HCT116 (cell line): ENCODE measurements around the gene MRPL34. TPM values are rescaled to one million over a fixed set of nuclear protein-coding genes. Genes with fewer than 3 reads are reported as not detected.

Source experiments
- ATAC-seq: fragments of 200-7000 bp; cut with Tn5 transposase; 2 replicates; pipeline ENCODE4 v1.9.1; 2020; ENCODE audit warnings: mild to moderate bottlenecking, moderate library complexity
- BruUV-seq: library from RNA; stranded (reverse); fragments of 400-500 nt; replicated peaks from 2 replicates; lab custom pipeline; 2021; lab: Mats Ljungman, UMichigan
- CTCF ChIA-PET: fragments of 300-600 bp; sonication (Branson Sonifier 250); formaldehyde crosslinking; loops from one replicate; lab custom pipeline; 2021; ENCODE audit warnings: antibody characterized with exemption; lab: Charles Lee
- POLR2A ChIA-PET: fragments of 300-600, 350-600 bp; sonication (Branson Sonifier 250); formaldehyde crosslinking; loops from one replicate; lab custom pipeline; 2021; ENCODE audit warnings: antibody characterized with exemption; lab: Charles Lee
- RAD21 ChIA-PET, 2 experiments: fragments of 300-600 bp; sonication (Branson Sonifier 250); formaldehyde crosslinking; loops; one replicate each; lab custom pipeline; 2023; ENCODE audit warnings: low total read pairs in 2 of 2; ENCODE audit not compliant: uncharacterized antibody in 2 of 2, unreplicated experiment in 2 of 2, low non-redundant PET in 1 of 2; lab: Charles Lee
- DNase-seq: peaks from one replicate; pipeline ENCODE4 v3.0.0-alpha.2; 2010; ENCODE audit warnings: low read depth, low spot score
- H2AFZ ChIP-seq: fragments of 200-600 bp; shearing (Covaris generic), sonication (generic); 2 replicates; pipeline ENCODE4 v1.6.1; 2017; ENCODE audit warnings: low read depth, mixed run types, mixed read lengths, antibody characterized with exemption, low read length; ENCODE audit not compliant: poor library complexity, severe bottlenecking
- H3K27ac ChIP-seq: 2 replicates; pipeline ENCODE4 v1.5.1; 2012; ENCODE audit warnings: low read depth, low read length
- H3K27me3 ChIP-seq: fragments of 200-600 bp; sonication (generic); 2 replicates; pipeline ENCODE4 v1.6.1; 2016; ENCODE audit warnings: mixed run types, low read length, mixed read lengths; ENCODE audit not compliant: insufficient read depth
- H3K36me3 ChIP-seq, 2 experiments: fragments of 200-500 bp in 1 of 2; fragments of 200-600 bp in 1 of 2; sonication (Bioruptor generic) in 1 of 2; sonication (generic) in 1 of 2; 2 replicates each; pipeline versions ENCODE4 v1.5.1 to v1.6.1; 2014 to 2016; ENCODE audit warnings: low read length in 2 of 2, inconsistent platforms in 1 of 2, mixed read lengths in 1 of 2, mixed run types in 1 of 2; ENCODE audit not compliant: insufficient read depth in 2 of 2, control insufficient read depth in 1 of 2
- H3K4me1 ChIP-seq, 2 experiments: fragments of 200-600 bp in 1 of 2; sonication (generic) in 1 of 2; 2 replicates each; pipeline versions ENCODE4 v1.5.1 to v1.6.1; 2012 to 2017; ENCODE audit warnings: low read length in 2 of 2, inconsistent platforms in 1 of 2, mild to moderate bottlenecking in 1 of 2, mixed read lengths in 1 of 2, mixed run types in 1 of 2, moderate library complexity in 1 of 2; ENCODE audit not compliant: insufficient read depth in 2 of 2, control insufficient read depth in 1 of 2
- H3K4me2 ChIP-seq: fragments of 200-600 bp; sonication (generic); 2 replicates; pipeline ENCODE4 v1.6.1; 2017; ENCODE audit warnings: mixed run types, low read length, mixed read lengths
- H3K4me3 ChIP-seq, 2 experiments: fragments of 200-600 bp in 1 of 2; sonication (generic) in 1 of 2; replicated peaks in 1 of 2; 2 replicates each; pipeline ENCODE4 v1.5.1; 2011 to 2016; ENCODE audit warnings: low read length in 2 of 2, control low read depth in 1 of 2, low read depth in 1 of 2, mild to moderate bottlenecking in 1 of 2, mixed read lengths in 1 of 2, mixed run types in 1 of 2
- H3K79me2 ChIP-seq: fragments of 200-600 bp; sonication (generic); 2 replicates; pipeline ENCODE4 v1.6.1; 2017; ENCODE audit warnings: mild to moderate bottlenecking, mixed run types, low read length, moderate library complexity, mixed read lengths; ENCODE audit not compliant: insufficient read depth
- H3K9ac ChIP-seq: fragments of 200-600 bp; sonication (generic); 2 replicates; pipeline ENCODE4 v1.6.1; 2016; ENCODE audit warnings: low read length, mixed read lengths
- H3K9me2 ChIP-seq: fragments of 200-600 bp; sonication (generic), shearing (Covaris generic); 2 replicates; pipeline ENCODE4 v1.6.1; 2017; ENCODE audit warnings: mixed run types, mild to moderate bottlenecking, moderate library complexity; ENCODE audit not compliant: insufficient read depth
- H3K9me3 ChIP-seq, 2 experiments: fragments of 200-500 bp in 1 of 2; fragments of 200-600 bp in 1 of 2; sonication (Bioruptor generic) in 1 of 2; sonication (generic) in 1 of 2; 2 replicates each; pipeline ENCODE4 v1.6.1; 2014 to 2017; ENCODE audit warnings: low read length in 2 of 2, mixed read lengths in 2 of 2, inconsistent platforms in 1 of 2, low read depth in 1 of 2, mild to moderate bottlenecking in 1 of 2, mixed run types in 1 of 2, moderate library complexity in 1 of 2; ENCODE audit not compliant: control insufficient read depth in 1 of 2, insufficient read depth in 1 of 2
- H4K20me1 ChIP-seq: fragments of 200-600 bp; sonication (generic), shearing (Covaris generic); 2 replicates; pipeline ENCODE4 v1.6.1; 2017; ENCODE audit warnings: mixed run types, mild to moderate bottlenecking, moderate library complexity; ENCODE audit not compliant: insufficient read depth
- CBX3 ChIP-seq: IDR thresholded peaks from 2 replicates; pipeline ENCODE4 v1.6.1; 2012; ENCODE audit warnings: low read depth
- EGR1 ChIP-seq: IDR thresholded peaks from 2 replicates; pipeline ENCODE4 v1.6.1; 2012; ENCODE audit warnings: low read depth
- POLR2A ChIP-seq: IDR thresholded peaks from 2 replicates; pipeline ENCODE4 v1.7.0; 2011; ENCODE audit warnings: borderline replicate concordance; ENCODE audit not compliant: insufficient read depth, insufficient read length; ENCODE audit errors: extremely low read depth
- POLR2AphosphoS5 ChIP-seq: IDR thresholded peaks from 2 replicates; pipeline ENCODE4 v1.6.1; 2011; ENCODE audit warnings: mild to moderate bottlenecking, low read depth, low read length, moderate library complexity
- REST ChIP-seq: IDR thresholded peaks from 2 replicates; pipeline ENCODE4 v1.6.1; 2012; ENCODE audit warnings: low read depth
- SIN3A ChIP-seq: IDR thresholded peaks from 2 replicates; pipeline ENCODE4 v1.6.1; 2012; ENCODE audit warnings: low read depth
- YY1 ChIP-seq: IDR thresholded peaks from 2 replicates; pipeline ENCODE4 v1.6.1; 2011; ENCODE audit warnings: low read length, low read depth, moderate library complexity, mild to moderate bottlenecking; ENCODE audit not compliant: insufficient replicate concordance; ENCODE audit errors: extremely low read depth
- ZNF274 ChIP-seq: fragments of 200-500 bp; sonication (Bioruptor generic); IDR thresholded peaks from 2 replicates; pipeline ENCODE4 v1.6.1; 2014; ENCODE audit warnings: mild to moderate bottlenecking, low read depth, low read length, inconsistent platforms
- intact Hi-C: fragments of 100-400 bp; cut with micrococcal nuclease; formaldehyde crosslinking; loops from 2 replicates; pipeline ENCODE4 v1.10.0; 2022
- total RNA-seq: library from RNA; stranded (reverse); gene quantifications from one replicate; pipeline ENCODE4 v1.2.1, GENCODE V29; 2021; ENCODE audit not compliant: unreplicated experiment

Gene MRPL34
- total RNA-seq, 1 experiment from 2014 or later, result 114 TPM

GRCh38 chr19:17259934-17260333, 45.7 kb upstream of the MRPL34 start:
- DNase-seq, result no peak
- no peak overlapping the region for H2AFZ ChIP-seq
- CTCF ChIA-PET, result interaction anchor here (0.8 to 1.9 kb wide), 4 partner anchors 10 to 49 kb away, joined by 3 to 8 read pairs (median 6); partner anchors contain the start of genes DDA1 and MRPL34

More at GRCh38 chr19:17259934-17260333, 45.7 kb upstream of the MRPL34 start:
- H4K20me1 ChIP-seq, result no peaks in the 10 kb centered on the region
- no peak overlapping the region for H3K9ac ChIP-seq
- H3K4me2 ChIP-seq, result no peak overlapping the region
- no peaks in the 10 kb centered on the region for H3K9me2 ChIP-seq
- H3K36me3 ChIP-seq, result no peaks in the 10 kb centered on the region
- ChIA-PET RAD21 (no interaction called here), POLR2A (interaction anchor here (1.1 to 1.3 kb wide), 2 partner anchors 24 to 49 kb away, joined by 3 to 4 read pairs; partner anchors contain the start of gene DDA1)
- intact Hi-C loops, result no loop called here
- no peak for ATAC-seq
- BruUV-seq, result no TSS peak
- H3K4me3 ChIP-seq, result no peak overlapping the region
- no peaks in the 10 kb centered on the region for H3K27me3 ChIP-seq
- no peak overlapping the region for H3K27ac ChIP-seq
- H3K4me1 ChIP-seq, result peaks cover 0 to 9% of the 10 kb centered on the region in 2 experiments; a peak in 3 of 4 replicates
- TF ChIP-seq YY1 (no peak), CBX3 (no peak), POLR2AphosphoS5 (no peak), SIN3A (no peak), POLR2A (no peak), REST (no peak), EGR1 (no peak), ZNF274 (no peak)
- no peaks in the 10 kb centered on the region for H3K79me2 ChIP-seq
- H3K9me3 ChIP-seq, result no peaks in the 10 kb centered on the region
